ENCODE measurements around the gene EYS. TPM values are rescaled to one million over a fixed set of nuclear protein-coding genes. Genes with fewer than 3 reads are reported as not detected.

EYS gene
- total and polyA plus RNA-seq, 9 of the 15 experiments (the other 6 are each of a cell fraction or from before 2014, with no cell fraction given) = 0.03 to 0.36 (median 0.10) TPM; not detected in 2

DNA sequence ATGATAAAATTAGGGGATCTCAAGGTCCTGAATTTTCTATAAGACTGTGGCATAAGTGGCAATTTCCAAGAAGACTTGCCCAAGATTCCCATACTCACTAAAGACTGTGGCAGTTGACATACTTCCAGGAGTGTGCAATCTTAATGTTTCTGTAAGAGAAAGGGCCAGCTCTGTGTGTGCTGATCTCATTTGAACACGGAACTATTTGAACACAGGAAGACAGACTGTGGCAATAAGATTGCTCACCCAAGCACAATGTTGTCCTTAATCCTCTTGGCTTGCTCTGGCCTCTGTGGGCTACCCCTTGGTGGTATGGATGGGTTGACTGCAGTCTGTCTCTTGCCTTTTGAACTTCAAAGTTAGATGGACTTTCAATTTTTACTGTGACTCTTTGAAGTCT is 1920.0 kb downstream of the EYS start (continued):
- TF ChIP-seq TFAM (CRISPR knock-in tag; conservative IDR thresholded peaks at IDR 0.05) (no peak), HDAC1 (IDR thresholded peaks at IDR 0.05) (no peak), EHMT2 (IDR thresholded peaks at IDR 0.05) (no peak), CBX2 (IDR thresholded peaks at IDR 0.05; ENCODE audit: insufficient read depth, low read length, poor library complexity, severe bottlenecking) (no peak), MAFF (IDR thresholded peaks at IDR 0.05; ENCODE audit: low read length) (no peak)

GRCh38 chr6:63785006-63785405 is 1922.0 kb downstream of the EYS start:
- no peak overlapping the region for H2AFZ ChIP-seq (ENCODE audit: low read depth, low read length)
- no peak for TF ChIP-seq NFE2L1 (tag; IDR thresholded peaks at IDR 0.05; ENCODE audit: borderline replicate concordance, low read depth)
- TF ChIP-seq SREBF1 (IDR thresholded peaks at IDR 0.05; ENCODE audit: borderline replicate concordance, low read depth, low read length) = no peak
- TF ChIP-seq ZNF384 (IDR thresholded peaks at IDR 0.05; ENCODE audit: low read depth, low read length) = no peak
- no peak for TF ChIP-seq ZSCAN29 (IDR thresholded peaks at IDR 0.05)
- TF ChIP-seq ZNF766 (CRISPR knock-in tag; conservative IDR thresholded peaks at IDR 0.05) = no peak
- no peak for ATAC-seq
- ChIA-PET CTCF (ENCODE audit: low intra/inter-chr PET ratio) (no interaction called here), POLR2A (no interaction called here)
- no peak overlapping the region for H3K4me2 ChIP-seq (ENCODE audit: insufficient read depth, low read length)
- no peak for DNase-seq (ENCODE audit: extremely low read depth in 1 of 4, low spot score in 3 of 4)
- H3K9ac ChIP-seq (ENCODE audit: insufficient read depth in 1 of 2, low read depth in 2 of 2, low read length in 2 of 2) = no peak overlapping the region
- intact Hi-C loops (cut with micrococcal nuclease) (no loop called here), in situ Hi-C loops (cut with MboI) (no loop called here)
- no peaks in the 10 kb centered on the region for H3K4me1 ChIP-seq (replicated peaks in 1 of 2; ENCODE audit: control insufficient read depth in 2 of 2, insufficient read depth in 2 of 2, low read length in 2 of 2)
- no peak for FAIRE-seq
- no peak overlapping the region for H3K27ac ChIP-seq (ENCODE audit: extremely low read depth, low read depth, low read length)
- no peaks in the 10 kb centered on the region for H3K79me2 ChIP-seq (ENCODE audit: control insufficient read depth, insufficient read depth, low read length)
- BruUV-seq (replicated peaks) = no TSS peak
- no peaks in the 10 kb centered on the region for H4K20me1 ChIP-seq (replicated peaks; ENCODE audit: control insufficient read depth, insufficient read depth, low read length)
- H3K36me3 ChIP-seq (ENCODE audit: control insufficient read depth, insufficient read depth, low read length) = no peaks in the 10 kb centered on the region
- no peaks in the 10 kb centered on the region for H3K27me3 ChIP-seq (ENCODE audit: control insufficient read depth in 2 of 2, insufficient read depth in 2 of 2, low read length in 2 of 2)
- H3K4me3 ChIP-seq = no peak overlapping the region
- H3K9me1 ChIP-seq (ENCODE audit: control insufficient read depth, insufficient read depth, low read length) = no peaks in the 10 kb centered on the region
- WGBS (ENCODE audit: insufficient coverage, low coverage, missing lambda C conversion rate) = 0% methylated on average over 1 of the region's 1 CpG
- no peaks in the 10 kb centered on the region for H3K9me3 ChIP-seq (replicated peaks; ENCODE audit: control insufficient read depth, insufficient read depth, low read depth, low read length)
